ENCODE results near the gene WIPF2.
"Not testable (repeated sequence)": the region's sequence is repeated elsewhere in the genome, so short reads cannot be mapped to it uniquely, and the experiment has no call there.

Gene WIPF2

GRCh38 chr17:40192961-40193360 lies 26.1 kb upstream of the WIPF2 start:
- DNase-seq, result no peak

GRCh38 chr17:40194821-40195220 lies 24.3 kb upstream of the WIPF2 start:
- no peak for DNase-seq

- no peak for DNase-seq
These were observed 21.6 kb upstream of the WIPF2 start for GRCh38 chr17:40197550-40197949.

GRCh38 chr17:40197965-40198456 lies 21.1 kb upstream of the WIPF2 start:
- not testable (repeated sequence) for DNase-seq

GRCh38 chr17:40198576-40198975 lies 20.5 kb upstream of the WIPF2 start:
- no peak for DNase-seq

- no peak for DNase-seq
These were observed 16.0 kb upstream of the WIPF2 start for GRCh38 chr17:40203131-40203530.

GRCh38 chr17:40206193-40206592 lies 12.9 kb upstream of the WIPF2 start:
- DNase-seq, result not testable (repeated sequence)

- DNase-seq, result no peak
These were observed 9.6 kb upstream of the WIPF2 start for GRCh38 chr17:40209404-40210093.

GRCh38 chr17:40213914-40214313 lies 5.2 kb upstream of the WIPF2 start:
- not testable (repeated sequence) for DNase-seq

- no peak for DNase-seq
These were observed 931 bp upstream of the WIPF2 start for GRCh38 chr17:40218006-40218739.

GRCh38 chr17:40219594-40220338 lies 662 bp downstream of the WIPF2 start:
- no peak for DNase-seq

GRCh38 chr17:40224718-40225550 lies 5.8 kb downstream of the WIPF2 start:
- DNase-seq, result no peak

GRCh38 chr17:40229146-40229545 lies 10.0 kb downstream of the WIPF2 start:
- DNase-seq, result not testable (repeated sequence)

GRCh38 chr17:40230670-40231069 lies 11.6 kb downstream of the WIPF2 start:
- no peak for DNase-seq

- DNase-seq, result not testable (repeated sequence)
These were observed 12.8 kb downstream of the WIPF2 start for GRCh38 chr17:40231928-40232327.

- DNase-seq, result no peak
These were observed 22.2 kb downstream of the WIPF2 start for GRCh38 chr17:40241252-40241834.

GRCh38 chr17:40242774-40243173 lies 23.7 kb downstream of the WIPF2 start:
- no peak for DNase-seq

GRCh38 chr17:40243761-40244160 lies 24.7 kb downstream of the WIPF2 start:
- DNase-seq, result no peak

- DNase-seq, result no peak
These were observed 25.2 kb downstream of the WIPF2 start for GRCh38 chr17:40244255-40244654.

GRCh38 chr17:40247926-40248495 lies 28.9 kb downstream of the WIPF2 start:
- no peak for DNase-seq

- DNase-seq, result no peak
These were observed 29.4 kb downstream of the WIPF2 start for GRCh38 chr17:40248507-40248906.

GRCh38 chr17:40251576-40251975 lies 32.5 kb downstream of the WIPF2 start:
- DNase-seq, result no peak
